Nephron (organoid): Measurements from ENCODE around the gene PIM3.
A peak's percentile ranks its signal among the peaks of the same experiment; 100 is the strongest.
"Not testable (repeated sequence)": the region's sequence is repeated elsewhere in the genome, so short reads cannot be mapped to it uniquely, and the experiment has no call there.

Experiments used
- H3K27ac Mint-ChIP-seq, 3 experiments: 2 replicates each; pipeline ENCODE4 v1.8.0; 2020; ENCODE audit warnings: mixed read lengths in 3 of 3, mild to moderate bottlenecking in 2 of 3, moderate library complexity in 1 of 3
- H3K27me3 Mint-ChIP-seq: 2 replicates; pipeline ENCODE4 v1.8.0; 2021; ENCODE audit warnings: low read depth, mild to moderate bottlenecking, moderate library complexity, mixed read lengths
- H3K36me3 Mint-ChIP-seq: 2 replicates; pipeline ENCODE4 v1.8.0; 2020; ENCODE audit warnings: low read depth, mixed read lengths
- H3K4me1 Mint-ChIP-seq: 2 replicates; pipeline ENCODE4 v1.8.0; 2020; ENCODE audit warnings: mixed read lengths
- H3K4me3 Mint-ChIP-seq, 3 experiments: 2 replicates each; pipeline ENCODE4 v1.8.0; 2020; ENCODE audit warnings: mild to moderate bottlenecking in 3 of 3, mixed read lengths in 3 of 3, moderate library complexity in 2 of 3
- H3K9me3 Mint-ChIP-seq: 2 replicates; pipeline ENCODE4 v1.8.0; 2020; ENCODE audit warnings: mixed read lengths
- TF ChIP-seq, protein P1 (sequence below), 3 experiments: fragments of 200-600 bp; sonication (generic); IDR thresholded peaks; one replicate each; pipeline ENCODE4 v1.5.0; 2021; ENCODE audit warnings: antibody characterized with exemption in 3 of 3; ENCODE audit not compliant: unreplicated experiment in 3 of 3

PIM3 gene

DNA sequence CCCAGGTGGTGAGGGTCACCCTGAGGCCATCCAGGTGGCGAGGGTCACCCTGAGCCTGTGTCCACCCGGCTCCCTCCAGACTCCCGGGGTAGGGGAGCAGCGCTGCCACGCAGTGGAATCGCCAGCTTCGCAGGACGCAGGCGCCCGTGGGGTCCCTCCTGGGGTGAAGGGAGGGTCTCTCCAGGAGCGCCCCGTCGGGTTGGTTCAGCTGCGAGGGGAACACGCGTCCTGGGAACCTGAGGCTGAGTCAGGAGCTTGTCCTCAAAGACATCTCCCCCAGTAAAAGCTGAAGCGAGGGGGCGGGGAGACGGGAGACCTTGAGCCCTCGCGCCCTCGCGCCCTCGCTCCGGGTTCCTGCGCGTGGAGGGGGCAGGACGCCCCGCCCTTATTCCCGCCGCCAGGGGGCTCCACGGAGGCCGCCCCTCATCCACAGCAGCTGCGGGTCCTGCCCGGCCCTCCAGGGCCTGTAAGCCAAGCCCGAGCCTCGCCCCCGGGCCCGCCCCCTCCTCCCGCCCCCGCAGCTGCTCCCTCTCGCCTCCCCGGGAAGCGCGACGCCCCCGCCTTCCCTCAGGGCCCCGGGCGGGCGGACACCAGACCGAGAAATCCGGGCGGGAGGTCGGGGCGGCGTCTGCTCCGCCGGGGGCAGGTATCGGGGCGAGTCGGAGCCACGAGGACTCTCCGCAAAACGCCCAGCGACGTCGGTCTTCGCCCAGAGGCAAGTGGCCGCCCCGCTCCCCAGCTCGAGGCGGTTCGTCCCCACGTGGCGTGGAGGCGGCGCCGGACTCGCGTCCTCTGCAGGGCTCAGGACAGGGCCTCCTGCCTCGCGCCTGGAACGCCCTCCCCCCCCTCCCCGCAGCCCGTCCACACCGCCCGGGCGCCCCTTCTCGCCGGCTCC is 22.8 kb downstream of the PIM3 start:
- Mint-ChIP-seq H3K4me3 (no peak overlapping the region), H3K9me3 (peaks cover 49% of the 10 kb centered on the region), H3K36me3 (peaks cover 11% of the 10 kb centered on the region), H3K27ac (no peak overlapping the region), H3K27me3 (peaks cover 69% of the 10 kb centered on the region), H3K4me1 (no peaks in the 10 kb centered on the region)
- TF ChIP-seq, protein P1, sequence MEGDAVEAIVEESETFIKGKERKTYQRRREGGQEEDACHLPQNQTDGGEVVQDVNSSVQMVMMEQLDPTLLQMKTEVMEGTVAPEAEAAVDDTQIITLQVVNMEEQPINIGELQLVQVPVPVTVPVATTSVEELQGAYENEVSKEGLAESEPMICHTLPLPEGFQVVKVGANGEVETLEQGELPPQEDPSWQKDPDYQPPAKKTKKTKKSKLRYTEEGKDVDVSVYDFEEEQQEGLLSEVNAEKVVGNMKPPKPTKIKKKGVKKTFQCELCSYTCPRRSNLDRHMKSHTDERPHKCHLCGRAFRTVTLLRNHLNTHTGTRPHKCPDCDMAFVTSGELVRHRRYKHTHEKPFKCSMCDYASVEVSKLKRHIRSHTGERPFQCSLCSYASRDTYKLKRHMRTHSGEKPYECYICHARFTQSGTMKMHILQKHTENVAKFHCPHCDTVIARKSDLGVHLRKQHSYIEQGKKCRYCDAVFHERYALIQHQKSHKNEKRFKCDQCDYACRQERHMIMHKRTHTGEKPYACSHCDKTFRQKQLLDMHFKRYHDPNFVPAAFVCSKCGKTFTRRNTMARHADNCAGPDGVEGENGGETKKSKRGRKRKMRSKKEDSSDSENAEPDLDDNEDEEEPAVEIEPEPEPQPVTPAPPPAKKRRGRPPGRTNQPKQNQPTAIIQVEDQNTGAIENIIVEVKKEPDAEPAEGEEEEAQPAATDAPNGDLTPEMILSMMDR (IDR thresholded peaks at IDR 0.05; ENCODE audit: unreplicated experiment in 3 of 3): peak; percentile 14 to 53 (median 31)

GRCh38 chr22:49986325-49986724 is 25.8 kb downstream of the PIM3 start:
- Mint-ChIP-seq H3K27ac (no peak overlapping the region), H3K4me1 (no peaks in the 10 kb centered on the region), H3K36me3 (no peaks in the 10 kb centered on the region), H3K4me3 (no peak overlapping the region), H3K9me3 (peaks cover 56% of the 10 kb centered on the region), H3K27me3 (peaks cover 50% of the 10 kb centered on the region)
- TF ChIP-seq, protein P1 (IDR thresholded peaks at IDR 0.05; ENCODE audit: unreplicated experiment in 3 of 3): no peak

DNA sequence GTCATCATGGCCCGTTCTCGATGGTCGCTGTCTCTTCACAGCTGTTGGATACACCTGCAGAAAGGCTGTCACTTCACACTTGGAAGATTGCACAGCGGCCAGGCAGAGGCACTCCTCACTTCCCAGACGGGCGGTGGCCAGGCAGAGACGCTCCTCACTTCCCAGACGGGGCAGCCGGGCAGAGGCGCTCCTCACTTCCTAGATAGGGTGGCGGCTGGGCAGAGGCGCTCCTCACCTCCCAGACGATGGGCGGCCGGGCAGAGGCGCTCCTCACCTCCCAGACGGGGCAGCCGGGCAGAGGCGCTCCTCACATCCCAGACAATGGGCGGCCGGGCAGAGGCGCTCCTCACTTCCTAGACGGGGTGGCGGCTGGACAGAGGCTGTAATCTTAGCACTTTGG is 29.3 kb downstream of the PIM3 start:
- not testable (repeated sequence) for H3K36me3 Mint-ChIP-seq, H3K4me3 Mint-ChIP-seq, H3K4me1 Mint-ChIP-seq, H3K27ac Mint-ChIP-seq
- Mint-ChIP-seq H3K27me3 (peaks cover 35% of the 10 kb centered on the region), H3K9me3 (peaks cover 56% of the 10 kb centered on the region)

DNA sequence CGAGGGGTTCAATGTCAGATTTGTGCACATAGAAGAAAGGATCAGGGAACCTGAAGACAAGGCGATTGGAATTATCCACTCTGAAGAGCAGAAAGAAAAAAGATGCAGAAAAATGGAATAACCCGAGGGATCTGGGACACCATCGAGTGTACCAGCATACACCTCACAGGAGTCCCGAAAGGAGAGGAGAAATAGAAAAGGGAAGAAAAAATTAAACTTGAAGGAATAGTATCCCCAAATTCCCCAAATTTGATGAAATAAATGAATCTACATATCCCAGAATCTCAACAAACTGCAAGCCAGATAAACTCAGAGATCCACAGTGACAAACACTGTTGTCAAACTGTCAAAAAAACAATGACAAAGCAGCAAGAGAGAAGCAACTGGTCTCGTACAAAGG is 30.6 kb downstream of the PIM3 start:
- H3K4me1 Mint-ChIP-seq: no peaks in the 10 kb centered on the region
- no peaks in the 10 kb centered on the region for H3K36me3 Mint-ChIP-seq
- H3K27ac Mint-ChIP-seq: no peak overlapping the region
- H3K4me3 Mint-ChIP-seq: no peak overlapping the region
- TF ChIP-seq, protein P1 (IDR thresholded peaks at IDR 0.05; ENCODE audit: unreplicated experiment in 3 of 3): no peak
- peaks cover 42% of the 10 kb centered on the region for H3K9me3 Mint-ChIP-seq
- peaks cover 27% of the 10 kb centered on the region for H3K27me3 Mint-ChIP-seq

DNA sequence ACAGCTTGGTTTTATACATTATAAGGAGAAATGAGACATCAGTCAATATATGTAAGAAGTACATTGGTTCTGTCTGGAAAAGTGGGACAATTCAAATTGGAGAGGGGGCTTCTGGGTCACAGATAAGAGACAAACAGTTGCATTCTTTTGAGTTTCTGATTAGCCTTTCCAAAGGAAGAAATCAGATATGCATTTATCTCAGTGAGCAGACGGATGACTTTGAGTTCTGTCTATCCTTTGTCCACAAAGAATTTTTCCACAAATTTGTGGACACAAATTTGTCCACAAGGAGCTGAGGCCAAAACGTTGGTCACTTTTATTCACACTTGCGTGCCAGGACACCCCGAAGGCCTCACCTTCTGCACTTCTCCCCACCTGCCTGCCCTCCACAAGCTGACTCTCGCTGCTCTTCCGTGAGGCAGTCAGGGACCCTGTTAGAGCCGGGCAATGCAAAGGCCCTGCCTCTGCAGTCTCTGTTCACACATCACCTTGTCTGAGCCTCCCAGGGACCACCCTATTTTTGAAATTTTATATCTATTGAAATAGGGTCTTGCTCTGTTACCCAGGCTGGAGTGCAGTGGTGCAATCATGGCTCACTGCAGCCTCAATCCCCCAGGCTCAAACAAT is 31.4 kb downstream of the PIM3 start:
- H3K4me3 Mint-ChIP-seq: no peak overlapping the region
- no peaks in the 10 kb centered on the region for H3K4me1 Mint-ChIP-seq
- no peak overlapping the region for H3K27ac Mint-ChIP-seq
- H3K36me3 Mint-ChIP-seq: no peaks in the 10 kb centered on the region
- TF ChIP-seq, protein P1 (IDR thresholded peaks at IDR 0.05; ENCODE audit: unreplicated experiment in 3 of 3): no peak
- peaks cover 34% of the 10 kb centered on the region for H3K9me3 Mint-ChIP-seq
- peaks cover 19% of the 10 kb centered on the region for H3K27me3 Mint-ChIP-seq

DNA sequence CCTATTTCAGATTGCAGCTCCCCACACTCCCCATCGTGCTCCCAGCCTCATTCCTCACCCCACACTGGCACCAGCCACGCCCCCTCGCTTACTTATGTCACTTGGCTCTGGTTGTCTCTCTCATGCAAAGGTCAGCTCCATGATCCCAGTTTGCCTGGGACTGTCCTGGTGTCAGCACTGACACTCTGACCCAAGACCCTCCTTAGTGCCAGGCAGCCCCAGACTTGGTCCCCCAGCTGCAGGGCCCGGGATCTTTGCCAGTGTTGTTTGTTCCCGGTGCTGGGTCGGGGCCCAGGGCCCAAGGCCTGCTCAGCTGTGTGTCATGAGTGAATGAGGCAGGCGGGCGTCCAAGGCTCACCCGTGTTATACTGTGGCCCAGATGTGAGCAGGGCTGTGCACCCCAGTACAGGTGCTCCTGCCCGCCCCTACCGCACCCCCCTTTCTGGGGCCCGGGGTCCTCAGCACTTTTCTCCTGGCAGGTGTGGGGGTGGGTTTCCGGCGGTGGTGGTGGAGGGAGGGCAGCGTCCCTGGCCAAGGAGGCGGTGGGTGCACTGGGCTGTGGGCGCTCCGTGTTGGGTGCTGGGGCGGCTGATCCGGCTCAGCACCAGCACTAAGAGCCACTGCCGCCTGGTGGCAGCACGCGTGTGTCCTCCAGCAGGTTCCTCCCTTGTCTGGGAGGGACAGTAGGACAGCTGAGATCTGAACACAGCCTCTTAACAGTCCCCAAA is 32.5 kb downstream of the PIM3 start:
- peaks cover 19% of the 10 kb centered on the region for H3K27me3 Mint-ChIP-seq
- TF ChIP-seq, protein P1 (IDR thresholded peaks at IDR 0.05; ENCODE audit: unreplicated experiment in 3 of 3): peak; percentile 30 to 58 (median 31)
- H3K27ac Mint-ChIP-seq: no peak overlapping the region
- H3K4me1 Mint-ChIP-seq: no peaks in the 10 kb centered on the region
- no peaks in the 10 kb centered on the region for H3K36me3 Mint-ChIP-seq
- no peak overlapping the region for H3K4me3 Mint-ChIP-seq
- peaks cover 30% of the 10 kb centered on the region for H3K9me3 Mint-ChIP-seq
